ENCODE data around the gene ELSPBP1. TPM values are rescaled to one million over a fixed set of nuclear protein-coding genes. Genes with fewer than 3 reads are reported as not detected.

ELSPBP1 gene
- total RNA-seq, 1 donor from 2014 or later, result not detected

DNA sequence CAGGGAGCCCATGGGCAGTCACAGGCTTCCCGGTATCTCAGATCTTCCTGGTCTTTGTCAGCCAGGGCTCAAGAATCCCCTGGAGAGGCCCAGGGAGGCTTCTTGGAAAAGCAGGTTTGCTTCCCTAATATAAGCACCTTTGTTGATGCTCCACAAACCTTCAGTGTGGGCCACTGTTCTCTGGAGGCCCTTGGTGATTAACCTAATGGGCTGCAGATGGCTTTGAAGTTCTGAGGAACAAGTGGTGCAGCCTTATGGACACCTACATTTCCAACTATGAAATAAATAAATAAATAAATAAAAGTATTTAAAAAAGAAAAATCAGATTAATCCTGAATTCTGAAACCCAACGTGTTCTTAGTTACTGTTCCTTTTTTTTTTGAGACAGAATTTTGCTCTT lies 2.4 kb upstream of the ELSPBP1 start, which contains the start of gene BSPH1:
BSPH1 (minus strand) TSS at position 101 of the 400 bp plus-strand sequence; CDS start at position 12, 89 bp downstream.
- no peaks in the 10 kb centered on the region for H3K36me3 Mint-ChIP-seq (ENCODE audit: low read depth, unreplicated experiment)
- H3K4me1 Mint-ChIP-seq (ENCODE audit: unreplicated experiment), result no peaks in the 10 kb centered on the region
- no peak within 1 kb of the TSS for H3K4me3 Mint-ChIP-seq (ENCODE audit: unreplicated experiment)
- TF ChIP-seq CTCF (IDR thresholded peaks at IDR 0.05; ENCODE audit: unreplicated experiment), result no peak
- DNase-seq (ENCODE audit: low spot score), result no peak
- no peak within 1 kb of the TSS for H3K27ac Mint-ChIP-seq (ENCODE audit: unreplicated experiment)
- H3K9me3 Mint-ChIP-seq (ENCODE audit: unreplicated experiment), result no peaks in the 10 kb centered on the region
- no peaks in the 10 kb centered on the region for H3K27me3 Mint-ChIP-seq (ENCODE audit: unreplicated experiment)

DNA sequence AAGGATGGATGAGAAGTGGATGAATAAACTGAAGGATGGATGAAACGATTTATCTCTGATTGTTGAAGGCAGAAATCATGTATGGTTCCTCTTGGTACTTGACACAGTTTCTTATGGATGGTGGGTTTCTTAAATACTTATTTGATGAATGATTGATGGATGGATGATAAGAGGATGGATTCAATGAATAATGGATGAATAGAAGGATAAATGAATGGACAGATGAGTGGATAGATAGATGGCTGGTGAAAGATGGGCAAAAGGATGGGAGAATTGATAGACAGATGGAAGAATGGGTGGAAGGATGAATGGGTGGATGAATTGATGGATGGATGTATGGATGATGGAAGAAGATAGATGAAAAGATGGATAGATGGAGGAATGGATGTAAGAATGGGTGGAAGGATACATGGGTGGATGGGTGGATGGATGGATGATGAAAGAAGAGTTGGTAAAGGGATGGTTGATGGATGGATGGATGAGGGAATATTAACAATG lies 1.8 kb downstream of the ELSPBP1 start:
- DNase-seq (ENCODE audit: low spot score), result no peak
- Mint-ChIP-seq H3K27ac (ENCODE audit: unreplicated experiment) (no peak overlapping the region), H3K4me3 (ENCODE audit: unreplicated experiment) (no peak overlapping the region), H3K9me3 (ENCODE audit: unreplicated experiment) (no peaks in the 10 kb centered on the region), H3K36me3 (ENCODE audit: low read depth, unreplicated experiment) (no peaks in the 10 kb centered on the region), H3K27me3 (ENCODE audit: unreplicated experiment) (no peaks in the 10 kb centered on the region), H3K4me1 (ENCODE audit: unreplicated experiment) (no peaks in the 10 kb centered on the region)
- no peak for TF ChIP-seq CTCF (IDR thresholded peaks at IDR 0.05; ENCODE audit: unreplicated experiment)

DNA sequence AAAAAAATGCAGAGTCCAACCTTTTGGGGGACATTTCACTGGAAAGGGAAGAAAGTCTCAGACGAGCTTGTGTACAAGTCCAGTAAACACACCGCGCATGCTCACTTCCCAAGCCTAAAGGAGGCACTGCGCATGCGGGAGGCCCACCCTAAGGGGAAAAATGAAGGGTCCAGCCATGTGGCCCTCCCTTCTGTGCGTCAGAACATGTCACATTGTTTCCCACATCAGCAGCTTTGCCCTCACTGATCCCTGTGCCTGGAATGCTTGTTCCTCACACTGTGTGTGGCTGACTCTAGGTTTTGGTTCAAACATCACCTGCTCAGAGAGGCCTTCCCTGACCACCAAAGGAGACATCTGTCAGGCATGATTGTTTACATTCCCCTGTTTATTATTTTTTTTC lies 4.4 kb downstream of the ELSPBP1 start:
- no peak for TF ChIP-seq CTCF (IDR thresholded peaks at IDR 0.05; ENCODE audit: unreplicated experiment)
- no peaks in the 10 kb centered on the region for H3K9me3 Mint-ChIP-seq (ENCODE audit: unreplicated experiment)

DNA sequence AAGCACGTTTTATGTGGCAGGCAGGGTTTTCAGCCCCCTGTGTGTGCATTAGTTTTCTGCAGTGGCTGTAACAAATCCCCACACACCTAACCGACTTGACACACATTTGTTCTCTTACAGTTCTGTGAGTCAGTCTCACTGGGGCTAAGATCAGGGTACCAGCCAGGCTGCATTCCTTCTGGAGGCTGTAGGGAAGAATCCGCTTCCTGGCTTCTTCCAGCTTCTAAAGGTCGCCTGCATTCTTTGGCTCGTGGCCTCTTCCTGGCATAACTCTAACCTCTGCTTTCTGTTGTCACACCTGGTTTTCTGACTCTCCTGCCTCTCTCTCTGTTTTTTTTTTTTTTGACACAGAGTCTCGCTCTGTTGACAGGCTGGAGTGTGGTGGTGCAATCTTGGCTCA lies 6.4 kb downstream of the ELSPBP1 start:
- H3K9me3 Mint-ChIP-seq (ENCODE audit: unreplicated experiment), result no peaks in the 10 kb centered on the region
- no peak overlapping the region for H3K4me3 Mint-ChIP-seq (ENCODE audit: unreplicated experiment)
- no peak for TF ChIP-seq CTCF (IDR thresholded peaks at IDR 0.05; ENCODE audit: unreplicated experiment)
- no peaks in the 10 kb centered on the region for H3K4me1 Mint-ChIP-seq (ENCODE audit: unreplicated experiment)
- no peak overlapping the region for H3K27ac Mint-ChIP-seq (ENCODE audit: unreplicated experiment)
- no peaks in the 10 kb centered on the region for H3K36me3 Mint-ChIP-seq (ENCODE audit: low read depth, unreplicated experiment)
- H3K27me3 Mint-ChIP-seq (ENCODE audit: unreplicated experiment), result peaks cover 3% of the 10 kb centered on the region
- no peak for DNase-seq (ENCODE audit: low spot score)

More for the DNA sequence above, 4.4 kb downstream of the ELSPBP1 start:
- DNase-seq (ENCODE audit: low spot score), result no peak
- no peak overlapping the region for H3K27ac Mint-ChIP-seq (ENCODE audit: unreplicated experiment)
- H3K27me3 Mint-ChIP-seq (ENCODE audit: unreplicated experiment), result peaks cover 1% of the 10 kb centered on the region
- H3K4me3 Mint-ChIP-seq (ENCODE audit: unreplicated experiment), result no peak overlapping the region
- no peaks in the 10 kb centered on the region for H3K36me3 Mint-ChIP-seq (ENCODE audit: low read depth, unreplicated experiment)
- H3K4me1 Mint-ChIP-seq (ENCODE audit: unreplicated experiment), result no peaks in the 10 kb centered on the region

- no peak overlapping the region for H3K27ac Mint-ChIP-seq (ENCODE audit: unreplicated experiment)
Measured at GRCh38 chr19:48004236-48004635, 9.8 kb downstream of the ELSPBP1 start.

More at GRCh38 chr19:48004236-48004635, 9.8 kb downstream of the ELSPBP1 start:
- TF ChIP-seq CTCF (IDR thresholded peaks at IDR 0.05; ENCODE audit: unreplicated experiment), result no peak
- H3K9me3 Mint-ChIP-seq (ENCODE audit: unreplicated experiment), result no peaks in the 10 kb centered on the region
- DNase-seq (ENCODE audit: low spot score), result no peak
- no peaks in the 10 kb centered on the region for H3K36me3 Mint-ChIP-seq (ENCODE audit: low read depth, unreplicated experiment)
- H3K4me3 Mint-ChIP-seq (ENCODE audit: unreplicated experiment), result no peak overlapping the region
- H3K4me1 Mint-ChIP-seq (ENCODE audit: unreplicated experiment), result no peaks in the 10 kb centered on the region
- H3K27me3 Mint-ChIP-seq (ENCODE audit: unreplicated experiment), result peaks cover 3% of the 10 kb centered on the region
